Stomach (tissue), 9 donors: ENCODE data around the gene LMOD1. TPM values are rescaled to one million over a fixed set of nuclear protein-coding genes. Genes with fewer than 3 reads are reported as not detected.

Experiments used
- DNase-seq, 2 donors: peaks; one replicate each; pipeline versions ENCODE4 v3.0.0 to v3.0.0-alpha.2; 2013 to 2019
- H3K27ac ChIP-seq, 5 donors: fragments of 200-600 bp in 4 of 5; sonication (generic) in 4 of 5; one replicate each; pipeline ENCODE4 v1.5.1; 2013 to 2019; ENCODE audit warnings: mild to moderate bottlenecking in 1 of 5, moderate library complexity in 1 of 5
- H3K27me3 ChIP-seq, 3 donors: fragments of 200-600 bp; sonication (generic); one replicate each; pipeline ENCODE4 v1.5.1; 2017 to 2019; ENCODE audit warnings: mixed run types in 1 of 3
- H3K36me3 ChIP-seq, 4 donors: fragments of 200-600 bp; sonication (generic); 1 replicate in 3 of 4; 2 replicates in 1 of 4; pipeline ENCODE4 v1.5.1; 2016 to 2019
- H3K4me1 ChIP-seq, 4 donors: fragments of 200-600 bp; sonication (generic); one replicate each; pipeline ENCODE4 v1.5.1; 2016 to 2019
- H3K4me3 ChIP-seq, 4 donors: fragments of 200-600 bp; sonication (generic) in 3 of 4; one replicate each; pipeline ENCODE4 v1.5.1; 2016 to 2019; ENCODE audit warnings: mild to moderate bottlenecking in 1 of 4
- H3K9me3 ChIP-seq, 4 donors: fragments of 200-600 bp; sonication (generic); one replicate each; pipeline ENCODE4 v1.5.1; 2016 to 2019
- CTCF ChIP-seq, 7 experiments: fragments of 450-650 bp in 4 of 7; fragments of 200-600 bp in 3 of 7; sonication (generic) in 3 of 7; IDR thresholded peaks; one replicate each; pipeline ENCODE4 v1.5.1; 2016 to 2019; ENCODE audit warnings: antibody characterized with exemption in 7 of 7, control low read depth in 2 of 7, mild to moderate bottlenecking in 1 of 7
- EP300 ChIP-seq: sonication (generic); formaldehyde crosslinking; IDR thresholded peaks from one replicate; pipeline ENCODE4 v1.6.1; 2017; ENCODE audit warnings: antibody characterized with exemption
- POLR2A ChIP-seq, 4 donors: fragments of 450-650 bp; IDR thresholded peaks; one replicate each; pipeline ENCODE4 v1.6.1; 2016; ENCODE audit warnings: antibody characterized with exemption in 4 of 4, control low read depth in 2 of 4, mild to moderate bottlenecking in 1 of 4, moderate library complexity in 1 of 4
- POLR2AphosphoS5 ChIP-seq, 3 donors: sonication (generic); formaldehyde crosslinking; IDR thresholded peaks; one replicate each; pipeline ENCODE4 v1.6.1; 2016; ENCODE audit warnings: antibody characterized with exemption in 3 of 3
- WGBS, 5 donors: extraction: QIAGEN DNeasy Blood & Tissue Kit in 3 of 5; methylation state at CpG; one replicate each; pipeline versions ENCODE4 v1.1.5 to v1.1.7; 2013 to 2018; 5-methylcytosine and 5-hydroxymethylcytosine counted together
- intact Hi-C: fragments of 100-400 bp; cut with DNase I; formaldehyde crosslinking; loops from one replicate; pipeline ENCODE4 v1.15.1; 2023; ENCODE audit warnings: low total_unique reads
- polyA plus RNA-seq, 3 donors: library from polyadenylated mRNA; stranded (reverse); fragments of 200-250 nt; gene quantifications; one replicate each; pipeline ENCODE4 v1.2.3, GENCODE V29; 2013
- total RNA-seq, 5 donors: library from RNA; depleted of rRNA; stranded (reverse); fragments of >200 nt; gene quantifications; one replicate each; pipeline versions ENCODE4 v1.1.0 to v1.2.3, GENCODE V29; 2014 to 2016
- donor health status: healthy with polysubstance abuse.
- donor health status: Bipolar disorder and iron deficiency.
- donor health status: healthy.

LMOD1 gene
- total and polyA plus RNA-seq, 8 donors: 19.6 to 420 (median 91.7) TPM

- TF ChIP-seq CTCF (IDR thresholded peaks at IDR 0.05) (no peak), EP300 (peak; percentile 77), POLR2AphosphoS5 (IDR thresholded peaks at IDR 0.05) (peak; percentile 70 to 89 (median 74))
- Histone ChIP-seq H3K27ac (peak overlapping the region; percentile 10 to 90 (median 86)), H3K36me3 (peaks cover 0 to 11% (median 0%) of the 10 kb centered on the region in 4 donors), H3K4me1 (peaks cover 10 to 85% (median 54%) of the 10 kb centered on the region in 4 donors), H3K4me3 (peak overlapping the region in 2 of 4 donors; percentile 5 to 14), H3K9me3 (no peaks in the 10 kb centered on the region), H3K27me3 (no peaks in the 10 kb centered on the region)
- DNase-seq: peak; percentile 55 to 78
- intact Hi-C loops: no loop called here
- 23 to 34% (median 31%) methylated on average over 11 of the region's 11 CpGs for WGBS, 5 donors
Measured at GRCh38 chr1:201916649-201917249, 29.6 kb downstream of the LMOD1 start.

GRCh38 chr1:201914456-201915235 is 31.7 kb downstream of the LMOD1 start:
- Histone ChIP-seq H3K9me3 (no peaks in the 10 kb centered on the region), H3K27ac (peak overlapping the region in 4 of 5 donors; percentile 81 to 90 (median 86)), H3K4me3 (no peak overlapping the region), H3K4me1 (peaks cover 10 to 87% (median 55%) of the 10 kb centered on the region in 4 donors), H3K27me3 (no peaks in the 10 kb centered on the region), H3K36me3 (no peaks in the 10 kb centered on the region)
- DNase-seq: no peak
- WGBS, 5 donors: 69 to 76% (median 74%) methylated on average over 13 to 14 of the region's 14 CpGs
- intact Hi-C loops: no loop called here
- TF ChIP-seq POLR2AphosphoS5 (IDR thresholded peaks at IDR 0.05) (peak in 2 of 3 donors; percentile 16 to 60), CTCF (IDR thresholded peaks at IDR 0.05) (no peak)

- intact Hi-C loops: no loop called here
- Histone ChIP-seq H3K27me3 (no peaks in the 10 kb centered on the region), H3K9me3 (no peaks in the 10 kb centered on the region), H3K4me3 (no peak overlapping the region), H3K27ac (peak overlapping the region in 4 of 5 donors; percentile 81 to 90 (median 86)), H3K36me3 (no peaks in the 10 kb centered on the region), H3K4me1 (peaks cover 10 to 86% (median 51%) of the 10 kb centered on the region in 4 donors)
- peak in 1 of 2 donors; percentile 60 for DNase-seq
- TF ChIP-seq POLR2A (IDR thresholded peaks at IDR 0.05) (no peak), POLR2AphosphoS5 (IDR thresholded peaks at IDR 0.05) (peak; percentile 33 to 63 (median 34))
- 47 to 60% (median 51%) methylated on average over 5 of the region's 5 CpGs for WGBS, 5 donors
Measured at GRCh38 chr1:201912832-201913231, 33.5 kb downstream of the LMOD1 start.

- peaks cover 10 to 85% (median 49%) of the 10 kb centered on the region in 4 donors for H3K4me1 ChIP-seq
- H3K27ac ChIP-seq: peak overlapping the region in 4 of 5 donors; percentile 81 to 90 (median 86)
- WGBS, 5 donors: 55 to 72% (median 67%) methylated on average over 4 of the region's 4 CpGs
Measured at GRCh38 chr1:201911826-201912571, 34.3 kb downstream of the LMOD1 start.

More at GRCh38 chr1:201911826-201912571, 34.3 kb downstream of the LMOD1 start:
- no peaks in the 10 kb centered on the region for H3K9me3 ChIP-seq
- H3K36me3 ChIP-seq: no peaks in the 10 kb centered on the region
- TF ChIP-seq EP300 (no peak), POLR2A (IDR thresholded peaks at IDR 0.05) (no peak), POLR2AphosphoS5 (IDR thresholded peaks at IDR 0.05) (no peak), CTCF (IDR thresholded peaks at IDR 0.05) (no peak)
- no peak overlapping the region for H3K4me3 ChIP-seq
- intact Hi-C loops: no loop called here
- H3K27me3 ChIP-seq: no peaks in the 10 kb centered on the region
- no peak for DNase-seq
